GM23248 (cell line): Measurements from ENCODE around the gene MRPL9. TPM values are rescaled to one million over a fixed set of nuclear protein-coding genes. Genes with fewer than 3 reads are reported as not detected.
A peak's percentile ranks its signal among the peaks of the same experiment; 100 is the strongest.

ENCODE experiments used
- DNase-seq: peaks from one replicate; pipeline ENCODE4 v3.0.0-alpha.2; 2015
- H2AFZ ChIP-seq: fragments of 200-600 bp; sonication (generic); 2 replicates; pipeline ENCODE4 v1.6.1; 2016; ENCODE audit warnings: antibody characterized with exemption
- H3F3A ChIP-seq: fragments of 200-600 bp; sonication (generic); 2 replicates; pipeline ENCODE4 v1.6.1; 2016; ENCODE audit warnings: mild to moderate bottlenecking, antibody characterized with exemption, mixed run types; ENCODE audit not compliant: insufficient read depth
- H3K27ac ChIP-seq: fragments of 200-600 bp; sonication (generic); 2 replicates; pipeline ENCODE4 v1.5.1; 2016; ENCODE audit warnings: mild to moderate bottlenecking
- H3K27me3 ChIP-seq: fragments of 200-600 bp; sonication (generic); replicated peaks from 2 replicates; pipeline ENCODE4 v1.6.1; 2016; ENCODE audit warnings: mild to moderate bottlenecking; ENCODE audit not compliant: insufficient read depth
- H3K36me3 ChIP-seq: fragments of 200-600 bp; sonication (generic); 2 replicates; pipeline ENCODE4 v1.6.1; 2016; ENCODE audit warnings: low read depth, mild to moderate bottlenecking
- H3K4me1 ChIP-seq: fragments of 200-600 bp; sonication (generic); 2 replicates; pipeline ENCODE4 v1.6.1; 2016; ENCODE audit warnings: mild to moderate bottlenecking; ENCODE audit not compliant: insufficient read depth
- H3K4me2 ChIP-seq: fragments of 200-600 bp; sonication (generic); one replicate; pipeline ENCODE4 v1.6.1; 2016; ENCODE audit warnings: mild to moderate bottlenecking; ENCODE audit not compliant: unreplicated experiment
- H3K4me3 ChIP-seq: fragments of 200-600 bp; sonication (generic); 2 replicates; pipeline ENCODE4 v1.5.1; 2016; ENCODE audit warnings: mild to moderate bottlenecking
- H3K79me2 ChIP-seq: fragments of 200-600 bp; sonication (generic); 2 replicates; pipeline ENCODE4 v1.6.1; 2016; ENCODE audit warnings: mild to moderate bottlenecking; ENCODE audit not compliant: insufficient read depth
- H3K9ac ChIP-seq: fragments of 200-600 bp; sonication (generic); 2 replicates; pipeline ENCODE4 v1.6.1; 2016; ENCODE audit warnings: mild to moderate bottlenecking
- H3K9me2 ChIP-seq: fragments of 200-600 bp; sonication (generic); 2 replicates; pipeline ENCODE4 v1.6.1; 2016; ENCODE audit warnings: mixed run types, mild to moderate bottlenecking, moderate library complexity; ENCODE audit not compliant: insufficient read depth
- H3K9me3 ChIP-seq: fragments of 200-600 bp; sonication (generic); one replicate; pipeline ENCODE4 v1.6.1; 2017; ENCODE audit warnings: low read depth
- H4K20me1 ChIP-seq: fragments of 200-600 bp; sonication (generic); 2 replicates; pipeline ENCODE4 v1.6.0; 2016; ENCODE audit not compliant: insufficient read depth
- EZH2 ChIP-seq: fragments of 200-600 bp; sonication (generic); IDR thresholded peaks from 2 replicates; pipeline ENCODE4 v1.6.1; 2018; ENCODE audit warnings: antibody characterized with exemption, mild to moderate bottlenecking; ENCODE audit not compliant: insufficient read depth, poor library complexity, severe bottlenecking
- EZH2phosphoT487 ChIP-seq: fragments of 200-600 bp; sonication (generic); IDR thresholded peaks from 2 replicates; pipeline ENCODE4 v1.6.1; 2018; ENCODE audit warnings: antibody characterized with exemption, moderate library complexity, mild to moderate bottlenecking, low read depth; ENCODE audit not compliant: insufficient read depth
- WGBS, 2 experiments: methylation state at CpG; one replicate each; pipeline ENCODE4 v1.1.6; 2015 to 2017; ENCODE audit warnings: low lambda C conversion rate in 2 of 2, low coverage in 1 of 2; ENCODE audit errors: missing lambda C conversion rate in 2 of 2; 5-methylcytosine and 5-hydroxymethylcytosine counted together
- in situ Hi-C: fragments of 300-500 bp; cut with MboI; formaldehyde crosslinking; loops from 2 replicates; pipeline ENCODE4 v1.15.0; 2020
- polyA plus RNA-seq: library from polyadenylated mRNA; unstranded; fragments of >200 nt; fragmentation: Nextera tagmentation; extraction: Ambion mirVana; gene quantifications from 2 replicates; pipeline ENCODE4 v1.2.1, GENCODE V29; 2016
- total RNA-seq: library from RNA; depleted of rRNA; stranded (reverse); fragments of >200 nt; shearing (Covaris generic); gene quantifications from 2 replicates; pipeline ENCODE4 v1.2.3, GENCODE V29; 2014

Gene MRPL9
- total and polyA plus RNA-seq, 2 experiments from 2014 or later: 62.1 to 74.9 TPM

DNA sequence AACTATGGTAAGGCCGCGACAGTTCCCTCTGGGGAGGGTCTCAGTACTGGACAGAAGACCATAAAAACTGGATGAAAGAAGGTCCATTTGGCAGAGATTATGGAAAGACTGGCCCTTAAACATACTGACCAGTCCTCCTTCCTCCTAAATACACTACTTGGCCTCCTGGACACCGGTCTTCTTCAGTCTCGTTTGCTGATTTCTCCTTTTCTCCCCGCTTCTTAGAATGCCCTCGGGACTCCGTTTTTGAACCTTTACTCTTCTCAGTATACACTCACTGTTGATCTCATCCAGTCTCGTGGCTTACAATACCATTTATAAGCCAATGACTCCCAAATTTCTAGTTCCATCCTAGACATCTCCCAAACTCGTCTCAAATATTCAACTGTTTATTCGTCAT, 694 bp upstream of the MRPL9 start:
- H3K27me3 ChIP-seq: no peaks in the 10 kb centered on the region
- DNase-seq: peak; percentile 20
- peak overlapping the region; percentile 99 for H2AFZ ChIP-seq
- peaks cover 14% of the 10 kb centered on the region for H3K4me1 ChIP-seq
- in situ Hi-C loops: no loop called here
- H3K9me3 ChIP-seq: no peaks in the 10 kb centered on the region
- H3K4me3 ChIP-seq: peak overlapping the region; percentile 93
- 65% methylated on average over 10 of the region's 10 CpGs for WGBS, 2 experiments
- peak overlapping the region; percentile 92 for H3K9ac ChIP-seq
- peaks cover 18% of the 10 kb centered on the region for H3K79me2 ChIP-seq
- H3K27ac ChIP-seq: peak overlapping the region; percentile 64
- H3F3A ChIP-seq: peaks cover 25% of the 10 kb centered on the region
- no peaks in the 10 kb centered on the region for H3K9me2 ChIP-seq
- no peak for TF ChIP-seq EZH2
- TF ChIP-seq EZH2phosphoT487: no peak
- no peaks in the 10 kb centered on the region for H4K20me1 ChIP-seq
- H3K36me3 ChIP-seq: peaks cover 10% of the 10 kb centered on the region; the same call in 1 of the 2 replicates
- peak overlapping the region; percentile 98 for H3K4me2 ChIP-seq

DNA sequence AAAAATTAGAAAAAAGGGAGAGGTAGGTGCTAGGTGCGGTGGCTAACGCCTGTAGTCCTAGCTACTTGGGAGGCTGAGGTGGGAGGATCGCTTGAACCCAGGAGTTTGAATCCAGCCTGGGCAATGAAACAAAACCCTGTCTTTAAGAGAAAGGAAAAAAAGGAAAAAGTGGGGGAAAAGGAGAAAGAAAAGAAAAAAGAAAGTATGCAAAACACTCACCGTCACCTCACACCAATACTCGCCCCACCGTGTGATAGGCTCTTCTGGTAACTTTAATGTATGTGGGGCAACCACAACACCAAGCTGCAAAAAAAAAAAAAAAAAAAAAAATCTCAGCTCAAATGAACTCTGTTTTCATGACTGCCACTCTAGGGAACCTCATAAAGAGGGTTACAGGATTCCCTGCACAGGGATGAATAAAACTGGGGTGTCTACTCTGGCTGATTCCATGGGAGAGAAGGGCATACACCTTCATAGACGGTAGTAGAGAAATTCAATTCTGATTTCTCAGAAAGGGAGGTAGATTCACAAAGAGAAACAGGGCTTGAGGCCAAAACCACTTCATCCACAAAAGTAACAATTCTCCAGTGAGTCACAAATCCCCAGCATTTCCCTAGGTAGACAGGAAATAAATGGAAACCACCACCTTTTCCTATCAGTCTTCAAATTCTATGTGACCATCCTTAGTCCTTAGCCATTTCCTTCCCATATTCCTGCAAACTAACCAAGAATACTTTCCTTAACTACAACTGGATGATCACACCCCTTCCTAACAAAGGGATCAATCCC, 2.5 kb downstream of the MRPL9 start:
- H3K4me2 ChIP-seq: no peak overlapping the region
- peaks cover 25% of the 10 kb centered on the region for H3F3A ChIP-seq
- no peak overlapping the region for H3K4me3 ChIP-seq
- TF ChIP-seq EZH2phosphoT487 (no peak), EZH2 (no peak)
- no peak overlapping the region for H2AFZ ChIP-seq
- no peaks in the 10 kb centered on the region for H4K20me1 ChIP-seq
- H3K9me3 ChIP-seq: no peaks in the 10 kb centered on the region
- no peak overlapping the region for H3K9ac ChIP-seq
- no peaks in the 10 kb centered on the region for H3K9me2 ChIP-seq
- 97 to 99% methylated on average over 6 to 7 of the region's 7 CpGs for WGBS, 2 experiments
- no peaks in the 10 kb centered on the region for H3K27me3 ChIP-seq
- in situ Hi-C loops: no loop called here
- no peak overlapping the region for H3K27ac ChIP-seq
- H3K79me2 ChIP-seq: peaks cover 18% of the 10 kb centered on the region
- H3K36me3 ChIP-seq: peaks cover 10% of the 10 kb centered on the region; the same call in 1 of the 2 replicates
- DNase-seq: no peak
- peaks cover 20% of the 10 kb centered on the region for H3K4me1 ChIP-seq

DNA sequence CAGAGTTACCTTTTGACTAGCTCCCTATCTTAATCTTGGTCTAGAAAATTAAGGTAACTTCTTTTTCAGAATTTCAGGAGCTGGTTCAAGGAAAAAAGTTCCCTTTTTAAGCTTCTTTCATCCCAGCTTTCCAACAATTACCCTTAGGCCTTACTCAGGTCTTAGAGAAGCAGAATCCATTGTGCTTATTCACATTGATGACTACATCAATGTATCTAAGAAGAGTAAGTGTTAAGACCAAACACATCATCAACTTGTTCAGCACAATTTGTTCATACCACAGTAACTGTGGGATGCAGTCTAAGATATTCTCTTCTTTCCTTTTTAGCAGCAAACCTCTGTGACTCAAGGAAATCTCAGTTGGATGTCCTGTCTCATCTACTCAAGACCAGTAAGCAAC, 4.1 kb downstream of the MRPL9 start:
- Histone ChIP-seq H3K9me2 (no peaks in the 10 kb centered on the region), H3K27ac (no peak overlapping the region), H2AFZ (no peak overlapping the region), H3K4me2 (no peak overlapping the region), H3K9ac (no peak overlapping the region), H3K36me3 (peaks cover 10% of the 10 kb centered on the region; the same call in 1 of the 2 replicates), H3F3A (peaks cover 25% of the 10 kb centered on the region), H3K9me3 (no peaks in the 10 kb centered on the region), H3K27me3 (no peaks in the 10 kb centered on the region), H3K4me3 (no peak overlapping the region), H3K79me2 (peaks cover 11% of the 10 kb centered on the region), H4K20me1 (no peaks in the 10 kb centered on the region), H3K4me1 (peaks cover 17% of the 10 kb centered on the region)
- TF ChIP-seq EZH2: no peak
- TF ChIP-seq EZH2phosphoT487: no peak
- in situ Hi-C loops: no loop called here
- peak; percentile 56 for DNase-seq

DNA sequence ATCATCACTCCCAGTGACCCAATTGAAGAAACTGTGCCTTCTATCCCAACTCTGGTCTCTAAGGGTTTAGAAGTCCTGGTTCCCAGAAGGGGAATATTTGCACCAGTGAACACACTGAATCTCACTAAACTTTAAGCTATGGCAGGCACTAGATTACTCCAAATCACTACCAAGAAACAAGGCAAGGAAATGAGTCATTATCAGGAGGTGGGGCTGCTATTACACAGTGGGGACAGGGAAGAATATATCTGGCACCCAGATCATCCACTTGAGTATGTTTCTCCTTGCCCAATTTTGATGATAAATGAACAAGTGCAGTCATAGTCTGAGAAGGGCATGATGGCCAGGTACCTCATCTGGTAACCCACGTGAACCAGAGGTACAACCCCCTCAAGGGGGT, 7.0 kb downstream of the MRPL9 start:
- no peaks in the 10 kb centered on the region for H4K20me1 ChIP-seq
- no peak overlapping the region for H3K4me3 ChIP-seq
- no peaks in the 10 kb centered on the region for H3K27me3 ChIP-seq
- 27 to 33% methylated on average over 1 of the region's 1 CpG for WGBS, 2 experiments
- H3K9ac ChIP-seq: no peak overlapping the region
- no peak overlapping the region for H3K27ac ChIP-seq
- H3K4me2 ChIP-seq: no peak overlapping the region
- peaks cover 12% of the 10 kb centered on the region for H3F3A ChIP-seq
- in situ Hi-C loops: no loop called here
- peak; percentile 56 for DNase-seq
- no peaks in the 10 kb centered on the region for H3K9me3 ChIP-seq
- no peak for TF ChIP-seq EZH2
- no peak for TF ChIP-seq EZH2phosphoT487
- no peak overlapping the region for H2AFZ ChIP-seq
- peaks cover 4% of the 10 kb centered on the region; the same call in 1 of the 2 replicates for H3K36me3 ChIP-seq
- H3K4me1 ChIP-seq: peaks cover 5% of the 10 kb centered on the region; the same call in 1 of the 2 replicates
- no peaks in the 10 kb centered on the region for H3K79me2 ChIP-seq
- no peaks in the 10 kb centered on the region for H3K9me2 ChIP-seq
